IPS-18c (cell line): ENCODE measurements around the gene RNF150.
"Not testable (repeated sequence)": the region's sequence is repeated elsewhere in the genome, so short reads cannot be mapped to it uniquely, and the experiment has no call there.

Experiments used
- H3K4me3 ChIP-seq: 2 replicates; pipeline ENCODE4 v1.7.0; 2013; ENCODE audit warnings: low read depth, mild to moderate bottlenecking, low read length, moderate library complexity; ENCODE audit not compliant: insufficient read depth
- H3K9me3 ChIP-seq: one replicate; pipeline ENCODE4 v1.6.1; 2013; ENCODE audit warnings: mild to moderate bottlenecking, low read length, moderate library complexity; ENCODE audit not compliant: control insufficient read depth, insufficient read depth

Gene RNF150

DNA sequence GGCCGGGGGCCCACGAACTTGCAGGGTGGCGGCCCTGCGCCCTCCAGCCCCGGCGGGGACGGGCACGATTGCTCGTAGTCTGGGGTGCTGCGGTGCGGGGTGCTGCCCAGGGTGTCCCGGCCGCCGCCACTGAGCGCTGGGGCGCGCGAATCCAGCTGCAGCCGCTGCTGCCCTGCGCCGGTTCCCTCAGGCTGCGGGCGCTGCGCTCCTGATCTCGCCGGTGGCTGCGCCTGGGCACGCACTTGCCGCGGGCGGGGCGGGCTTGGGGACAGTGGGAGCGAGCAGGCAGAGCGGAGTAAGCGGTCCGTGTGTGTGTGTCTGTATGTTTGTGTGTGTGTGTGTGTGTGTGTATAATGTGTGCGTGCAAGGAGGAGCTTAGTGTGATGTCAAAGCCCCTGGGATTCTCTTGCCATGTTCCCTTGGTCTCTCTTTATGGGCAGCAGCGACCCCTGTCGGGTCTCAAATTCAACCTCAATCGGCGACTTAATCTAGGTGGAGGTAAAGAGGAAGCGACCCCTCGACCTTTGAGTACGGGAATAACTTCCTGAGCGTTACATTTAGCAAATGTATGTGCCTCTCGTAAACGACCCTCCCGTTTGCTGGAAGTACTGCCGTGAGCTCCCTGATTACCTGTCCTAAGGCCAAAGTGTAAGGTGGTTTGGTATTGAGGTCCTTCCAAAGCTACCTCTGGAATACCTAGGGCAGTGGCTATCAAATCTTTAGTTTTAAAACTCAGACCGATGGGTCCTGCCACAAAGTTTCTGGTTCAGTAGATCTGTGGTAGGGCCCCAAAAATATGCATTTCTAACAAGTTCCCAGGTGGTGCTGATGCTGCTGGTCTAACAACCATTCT, at the start of gene RNF150:
Gene RNF150 (minus strand): TSS at position 324 of the 853 bp plus-strand sequence.
- Histone ChIP-seq H3K4me3 (peak within 1 kb of the TSS; percentile 90), H3K9me3 (no peaks in the 10 kb centered on the region)

- Histone ChIP-seq H3K9me3 (no peaks in the 10 kb centered on the region), H3K4me3 (no peak overlapping the region)
Measured at GRCh38 chr4:141180991-141181761, 47.9 kb upstream of the RNF150 start.

DNA sequence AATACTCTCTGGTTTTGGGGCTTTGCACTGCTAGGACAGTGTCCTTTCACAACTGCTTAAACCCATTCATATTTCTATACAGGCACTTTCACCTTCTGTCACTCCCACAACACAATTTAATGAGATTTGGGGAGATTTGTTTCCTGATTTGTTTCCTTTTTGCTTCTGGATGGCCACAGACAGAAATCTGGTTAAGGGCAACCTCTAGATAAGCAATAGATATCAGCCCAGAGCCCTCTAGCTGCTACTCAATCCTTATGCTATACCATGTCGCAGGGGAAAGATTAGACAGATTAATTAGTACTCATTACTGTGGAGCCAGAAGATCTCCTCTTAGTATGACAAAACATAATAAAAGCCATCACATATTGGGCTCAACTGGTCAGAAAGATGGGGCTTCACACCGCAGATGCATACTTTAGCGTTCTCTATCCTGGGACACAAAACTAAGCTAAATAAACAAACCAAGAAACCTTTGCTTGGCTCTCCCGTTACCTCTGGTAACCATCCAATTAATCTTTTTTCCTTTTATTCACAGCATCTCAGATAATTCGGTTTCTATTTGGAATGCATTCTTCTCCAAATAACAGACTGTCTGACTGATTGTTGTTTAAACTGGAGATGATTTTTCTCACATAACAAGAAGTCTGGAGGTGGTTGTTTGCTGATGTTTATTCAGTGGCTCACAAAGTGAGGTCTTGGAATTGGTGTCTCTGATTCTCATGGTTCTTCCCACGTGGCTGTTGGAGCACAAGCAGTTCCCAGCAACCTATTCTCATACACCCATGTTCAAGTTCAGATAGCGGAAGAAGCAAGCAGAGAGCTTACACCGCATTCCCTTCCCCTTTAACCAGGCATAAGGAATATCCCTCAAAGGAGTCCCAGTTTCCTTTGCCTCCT, 46.5 kb upstream of the RNF150 start:
- Histone ChIP-seq H3K9me3 (no peaks in the 10 kb centered on the region), H3K4me3 (no peak overlapping the region)

DNA sequence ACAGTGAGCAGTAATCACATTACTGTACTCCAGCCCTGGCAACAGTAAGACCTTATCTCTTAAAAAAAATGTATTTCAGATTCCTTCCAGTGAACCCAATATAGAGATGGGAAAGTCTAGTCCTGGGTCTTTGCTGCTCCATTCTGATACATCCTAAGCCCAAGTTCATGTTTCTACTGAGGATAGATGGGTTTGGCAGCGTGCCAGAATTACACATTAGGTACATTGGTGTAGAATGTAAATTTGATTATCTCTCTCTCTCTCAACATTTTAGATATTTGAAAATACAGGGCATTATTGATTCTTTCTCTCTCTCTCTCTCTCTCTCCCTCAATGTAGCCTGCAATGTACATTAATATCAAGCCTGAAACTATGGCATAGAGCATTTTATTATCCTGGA, 43.9 kb upstream of the RNF150 start:
- no peaks in the 10 kb centered on the region for H3K9me3 ChIP-seq
- H3K4me3 ChIP-seq, result no peak overlapping the region

GRCh38 chr4:141174457-141174856, 41.2 kb upstream of the RNF150 start:
- Histone ChIP-seq H3K9me3 (no peaks in the 10 kb centered on the region), H3K4me3 (no peak overlapping the region)

GRCh38 chr4:141170671-141171070, 37.4 kb upstream of the RNF150 start:
- Histone ChIP-seq H3K4me3 (no peak overlapping the region), H3K9me3 (no peaks in the 10 kb centered on the region)

DNA sequence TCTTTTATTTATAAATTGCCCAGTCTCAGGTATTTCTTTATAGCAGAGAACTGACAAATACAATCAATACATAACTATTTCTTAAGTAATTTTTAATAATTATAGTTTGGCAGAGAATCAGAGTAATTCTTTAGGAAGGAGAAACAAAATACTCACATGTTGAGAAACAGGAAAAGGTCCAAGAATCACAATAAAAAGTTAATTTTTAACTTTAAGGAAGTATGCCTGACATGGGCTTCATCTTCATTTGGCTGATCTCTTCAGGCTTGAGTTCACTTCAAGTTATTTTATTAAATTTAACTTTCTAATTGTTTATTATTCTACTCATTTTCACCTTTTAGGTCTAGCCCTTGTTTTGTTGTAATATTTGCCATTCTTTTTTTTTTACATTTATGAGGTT, 36.1 kb upstream of the RNF150 start:
- H3K9me3 ChIP-seq, result no peaks in the 10 kb centered on the region
- no peak overlapping the region for H3K4me3 ChIP-seq

DNA sequence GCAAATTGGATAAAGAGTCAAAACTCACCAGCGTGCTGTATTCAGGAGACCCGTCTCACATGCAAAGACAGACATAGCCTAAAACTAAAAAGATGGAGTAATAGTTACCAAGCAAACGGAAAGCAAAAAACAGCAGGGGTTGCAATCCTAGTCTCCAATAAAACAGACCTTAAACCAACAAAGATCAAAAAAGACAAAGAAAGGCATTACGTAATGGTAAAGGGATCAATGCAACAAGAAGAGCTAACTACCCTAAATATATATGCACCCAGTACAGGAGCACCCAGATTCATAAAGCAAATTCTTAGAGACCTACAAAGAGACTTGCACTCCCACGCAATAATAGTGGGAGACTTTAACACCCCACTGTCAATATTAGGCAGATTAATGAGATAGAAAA, 31.7 kb upstream of the RNF150 start:
- H3K9me3 ChIP-seq, H3K4me3 ChIP-seq: not testable (repeated sequence)

- H3K9me3 ChIP-seq, result peaks cover 3% of the 10 kb centered on the region
- H3K4me3 ChIP-seq, result no peak overlapping the region
Measured at GRCh38 chr4:141159027-141159426, 25.8 kb upstream of the RNF150 start.

DNA sequence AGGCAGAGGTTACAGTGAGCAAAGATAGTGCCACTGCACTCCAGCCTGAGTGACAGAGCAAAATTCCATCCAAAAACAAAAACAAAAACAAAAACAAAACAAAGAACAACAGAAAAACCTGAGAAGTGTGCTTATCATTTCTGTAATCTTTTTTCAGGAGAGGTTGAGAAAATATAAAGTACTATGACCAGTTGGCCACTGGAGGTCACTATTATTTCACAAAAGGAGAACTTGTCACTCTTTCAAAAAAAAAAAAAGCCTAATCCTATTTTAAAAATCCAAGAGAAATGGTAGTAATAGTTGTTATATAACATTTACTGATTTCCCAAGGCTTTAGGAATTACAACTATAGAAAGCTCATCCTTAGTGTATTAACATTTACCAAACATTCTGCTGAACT, 24.9 kb upstream of the RNF150 start:
- no peak overlapping the region for H3K4me3 ChIP-seq
- H3K9me3 ChIP-seq, result peaks cover 3% of the 10 kb centered on the region

GRCh38 chr4:141155586-141155985, 22.3 kb upstream of the RNF150 start:
- no peaks in the 10 kb centered on the region for H3K9me3 ChIP-seq
- no peak overlapping the region for H3K4me3 ChIP-seq

DNA sequence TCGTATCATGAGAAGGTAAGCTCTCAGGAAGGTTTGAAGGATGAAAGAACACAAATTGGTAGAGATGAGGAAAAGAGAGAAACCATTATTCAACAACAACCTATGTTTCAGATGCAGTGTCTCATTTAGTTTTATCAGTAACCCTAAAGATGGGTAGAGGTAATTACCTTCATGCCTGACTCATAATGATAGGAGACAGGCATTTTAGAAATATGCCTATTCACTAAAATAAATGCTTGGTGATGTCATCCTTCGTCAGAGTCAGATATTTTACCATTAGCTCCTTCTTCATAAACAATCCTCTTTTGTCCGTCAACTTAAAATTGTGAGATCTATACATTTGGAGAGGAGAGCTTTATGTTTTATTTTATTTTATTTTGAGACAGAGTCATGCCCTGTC, 21.5 kb upstream of the RNF150 start:
- H3K4me3 ChIP-seq, result no peak overlapping the region
- no peaks in the 10 kb centered on the region for H3K9me3 ChIP-seq

GRCh38 chr4:141153751-141154510, 20.7 kb upstream of the RNF150 start:
- Histone ChIP-seq H3K9me3 (no peaks in the 10 kb centered on the region), H3K4me3 (no peak overlapping the region)

- Histone ChIP-seq H3K4me3 (no peak overlapping the region), H3K9me3 (no peaks in the 10 kb centered on the region)
Measured at GRCh38 chr4:141144207-141144606, 10.9 kb upstream of the RNF150 start.

DNA sequence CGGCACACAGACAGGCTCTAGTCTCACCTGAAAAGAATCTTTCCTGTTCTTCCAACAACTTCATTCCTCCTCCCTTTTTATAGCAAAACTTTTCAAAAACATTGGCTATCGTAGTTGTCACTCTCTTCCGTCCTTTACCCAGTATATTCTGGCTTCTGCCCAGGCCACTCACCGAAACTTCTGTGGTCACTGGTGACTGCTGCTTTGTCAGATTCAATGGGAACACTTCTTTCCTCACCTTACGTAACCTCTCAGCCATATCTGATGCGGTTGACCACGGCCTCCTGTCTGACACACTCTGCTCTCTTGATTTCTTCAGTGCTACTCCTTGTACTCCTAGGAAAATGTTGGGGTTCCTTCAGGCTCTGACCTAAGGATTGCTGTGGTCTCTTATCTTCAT, 9.2 kb upstream of the RNF150 start:
- H3K9me3 ChIP-seq, result no peaks in the 10 kb centered on the region
- H3K4me3 ChIP-seq, result no peak overlapping the region

DNA sequence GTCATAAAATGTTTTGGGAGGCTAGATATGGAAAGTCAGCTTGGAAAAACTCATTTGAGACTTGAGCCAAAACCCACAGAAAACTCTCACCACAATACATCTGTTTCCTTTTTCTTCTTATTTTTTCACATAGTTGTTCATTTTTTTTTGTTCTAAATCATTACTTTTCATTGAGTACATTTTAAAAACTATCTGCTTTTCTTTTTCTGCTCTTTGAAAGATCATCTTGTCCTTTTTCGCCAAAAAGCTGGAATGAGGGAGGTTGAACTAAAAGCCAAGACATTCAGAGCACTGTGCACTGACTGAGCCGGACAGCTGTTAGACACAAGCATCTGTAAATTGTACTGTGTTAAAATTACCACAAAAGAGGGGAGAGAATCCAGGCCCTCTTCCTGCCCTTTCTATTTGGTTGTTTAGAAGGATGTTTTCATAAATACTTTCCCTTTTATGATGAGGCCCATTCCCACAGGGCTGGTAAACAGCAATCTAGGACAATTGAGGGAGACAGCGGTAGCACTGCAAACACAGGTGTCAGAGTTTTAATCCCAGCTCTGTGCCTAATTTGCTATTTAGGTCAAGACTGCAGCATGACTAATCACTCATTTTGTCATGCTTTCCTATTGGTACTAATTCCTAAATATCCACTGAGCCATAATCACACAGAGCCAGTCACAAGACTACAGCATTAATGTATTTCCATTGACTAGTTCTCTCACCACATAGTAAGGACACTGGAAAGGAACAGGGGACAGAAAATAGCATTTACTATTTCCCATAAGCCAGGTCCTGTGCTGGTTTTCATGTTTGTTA, 7.3 kb upstream of the RNF150 start:
- no peaks in the 10 kb centered on the region for H3K9me3 ChIP-seq
- no peak overlapping the region for H3K4me3 ChIP-seq
